HepG2 (cell line): ENCODE measurements around the gene MAT2A. TPM values are rescaled to one million over a fixed set of nuclear protein-coding genes. Genes with fewer than 3 reads are reported as not detected.

Experiments
- ADNP ChIP-seq: sonication (generic); formaldehyde crosslinking; IDR thresholded peaks from 2 replicates; pipeline ENCODE4 v1.4.0; 2020; ENCODE audit warnings: missing genetic modification reagents
- CSRNP2 ChIP-seq: sonication (generic); formaldehyde crosslinking; conservative IDR thresholded peaks from 2 replicates; pipeline ENCODE4 v1.8.0; 2022; ENCODE audit warnings: low read depth, missing genetic modification reagents
- DPF2 ChIP-seq: sonication (generic); formaldehyde crosslinking; IDR thresholded peaks from 2 replicates; pipeline ENCODE4 v1.4.0; 2020; ENCODE audit warnings: mild to moderate bottlenecking, low read depth, missing genetic modification reagents, borderline replicate concordance
- FOXJ3 ChIP-seq: sonication (generic); formaldehyde crosslinking; IDR thresholded peaks from 2 replicates; pipeline ENCODE4 v1.4.0; 2020; ENCODE audit warnings: missing genetic modification reagents, mild to moderate bottlenecking, borderline replicate concordance
- HBP1 ChIP-seq: IDR thresholded peaks from 2 replicates; pipeline ENCODE4 v1.6.1; 2016; ENCODE audit warnings: low read depth, control low read depth
- HCFC1 ChIP-seq: fragments of 150-350 bp; IDR thresholded peaks from 2 replicates; pipeline ENCODE4 v1.6.1; 2014; ENCODE audit warnings: low read depth, low read length
- JUNB ChIP-seq: sonication (generic); formaldehyde crosslinking; IDR thresholded peaks from 2 replicates; pipeline ENCODE4 v1.8.0; 2022; ENCODE audit warnings: missing genetic modification reagents, mild to moderate bottlenecking, borderline replicate concordance
- LCORL ChIP-seq, 2 experiments: fragments of 450-650 bp in 1 of 2; sonication (generic) in 1 of 2; formaldehyde crosslinking in 1 of 2; IDR thresholded peaks; 2 replicates each; pipeline versions ENCODE4 v1.5.0 to v1.6.1; 2017 to 2020; ENCODE audit warnings: antibody characterized with exemption in 1 of 2, missing genetic modification reagents in 1 of 2
- MXI1 ChIP-seq: IDR thresholded peaks from 3 replicates; pipeline ENCODE4 v1.6.1; 2012; ENCODE audit warnings: low read depth, low read length, inconsistent platforms, borderline replicate concordance
- MYC ChIP-seq: sonication (generic); formaldehyde crosslinking; IDR thresholded peaks from 2 replicates; pipeline ENCODE4 v1.9.0; 2021; ENCODE audit warnings: missing genetic modification reagents, borderline replicate concordance
- POLR2AphosphoS2 ChIP-seq: IDR thresholded peaks from 2 replicates; pipeline ENCODE4 v1.6.1; 2011; ENCODE audit warnings: low read depth, low read length, improper control_type of control experiment
- PPARG ChIP-seq: conservative IDR thresholded peaks from 2 replicates; pipeline ENCODE4 v1.6.1; 2016; ENCODE audit warnings: missing biosample characterization, missing genetic modification reagents
- SPEN ChIP-seq: sonication (generic); formaldehyde crosslinking; IDR thresholded peaks from 2 replicates; pipeline ENCODE4 v1.5.1; 2020; ENCODE audit warnings: low read depth, mild to moderate bottlenecking, missing genetic modification reagents
- TCF12 ChIP-seq, 2 experiments: fragments of 450-650 bp in 1 of 2; sonication (generic) in 1 of 2; formaldehyde crosslinking in 1 of 2; IDR thresholded peaks; 2 replicates each; pipeline versions ENCODE4 v1.6.1 to v1.8.0; 2017 to 2022; ENCODE audit warnings: antibody characterized with exemption in 1 of 2, mild to moderate bottlenecking in 1 of 2, missing genetic modification reagents in 1 of 2, moderate library complexity in 1 of 2
- ZBTB4 ChIP-seq: sonication (generic); formaldehyde crosslinking; IDR thresholded peaks from 2 replicates; pipeline ENCODE4 v1.4.0; 2020; ENCODE audit warnings: missing genetic modification reagents, mild to moderate bottlenecking, borderline replicate concordance
- ZBTB8A ChIP-seq: sonication (generic); formaldehyde crosslinking; IDR thresholded peaks from 2 replicates; pipeline ENCODE4 v1.4.0; 2020; ENCODE audit warnings: mild to moderate bottlenecking, low read depth, missing genetic modification reagents, borderline replicate concordance
- ZGPAT ChIP-seq: IDR thresholded peaks from 2 replicates; pipeline ENCODE4 v1.6.1; 2016; ENCODE audit warnings: mild to moderate bottlenecking
- ZKSCAN8 ChIP-seq: IDR thresholded peaks from 2 replicates; pipeline ENCODE4 v1.6.1; 2016; ENCODE audit warnings: borderline replicate concordance, missing genetic modification reagents, missing compliant biosample characterization
- ZMAT3 ChIP-seq: sonication (generic); formaldehyde crosslinking; conservative IDR thresholded peaks from 2 replicates; pipeline ENCODE4 v1.7.0; 2021; ENCODE audit warnings: missing genetic modification reagents
- polyA plus RNA-seq, 8 experiments: library from polyadenylated mRNA; depleted of rRNA in 3 of 8; stranded (reverse) in 7 of 8; unstranded in 1 of 8; fragments of >200 nt; fragmentation: Illumina TruSeq in 4 of 8; extraction: Trizol in 4 of 8; gene quantifications; 2 replicates each; pipeline versions ENCODE4 v1.2.1 to v1.2.3, GENCODE V29; 2011 to 2016; ENCODE audit warnings: low read depth in 4 of 8, missing spikeins in 1 of 8, mixed read lengths in 1 of 8; ENCODE audit not compliant: insufficient read depth in 1 of 8
- total RNA-seq, 5 experiments: library from RNA; depleted of rRNA; stranded (reverse); fragments of >200 nt; fragmentation: Illumina TruSeq; extraction: Trizol; gene quantifications; 2 replicates each; pipeline ENCODE4 v1.2.3, GENCODE V29; 2016; ENCODE audit warnings: low read depth in 1 of 5

Gene MAT2A
- total and polyA plus RNA-seq, 2 of the 13 experiments (the other 11 are each of a cell fraction or from before 2014, with no cell fraction given): 155 to 331 TPM

GRCh38 chr2:85583667-85584353 is 44.8 kb downstream of the MAT2A start (continued):
- TF ChIP-seq TCF12 (IDR thresholded peaks at IDR 0.05) (no peak), TCF12 (CRISPR knock-in tag; IDR thresholded peaks at IDR 0.05) (no peak), HBP1 (CRISPR knock-in tag) (no peak), DPF2 (CRISPR knock-in tag) (0 out of 2 replicates have a peak, but pooled peaks have one; percentile 26), CSRNP2 (CRISPR knock-in tag) (no peak), JUNB (CRISPR knock-in tag) (no peak), PPARG (CRISPR knock-in tag) (0 out of 2 replicates have a peak, but pooled peaks have one; percentile 17), ZMAT3 (CRISPR knock-in tag) (no peak), MYC (CRISPR knock-in tag) (0 out of 2 replicates have a peak, but pooled peaks have one; percentile 31), FOXJ3 (0 out of 2 replicates have a peak, but pooled peaks have one; percentile 32), LCORL (IDR thresholded peaks at IDR 0.05) (peak; percentile 49; the same call in 1 of the 2 replicates), LCORL (CRISPR knock-in tag; IDR thresholded peaks at IDR 0.05) (peak; percentile 68; the same call in 1 of the 2 replicates), ADNP (CRISPR knock-in tag) (no peak), SPEN (CRISPR knock-in tag) (no peak), ZKSCAN8 (CRISPR knock-in tag) (0 out of 2 replicates have a peak, but pooled peaks have one; percentile 7), POLR2AphosphoS2 (no peak), MXI1 (peak; percentile 69; the same call in 1 of the 3 replicates), ZBTB8A (CRISPR knock-in tag) (0 out of 2 replicates have a peak, but pooled peaks have one; percentile 24), ZBTB4 (CRISPR knock-in tag) (peak; percentile 54; the same call in 1 of the 2 replicates), HCFC1 (no peak), ZGPAT (CRISPR knock-in tag) (no peak)
